ENCODE data around the gene GPR3.
A peak's percentile ranks its signal among the peaks of the same experiment; 100 is the strongest.
"Not testable (repeated sequence)": the region's sequence is repeated elsewhere in the genome, so short reads cannot be mapped to it uniquely, and the experiment has no call there.

The GPR3 gene

DNA sequence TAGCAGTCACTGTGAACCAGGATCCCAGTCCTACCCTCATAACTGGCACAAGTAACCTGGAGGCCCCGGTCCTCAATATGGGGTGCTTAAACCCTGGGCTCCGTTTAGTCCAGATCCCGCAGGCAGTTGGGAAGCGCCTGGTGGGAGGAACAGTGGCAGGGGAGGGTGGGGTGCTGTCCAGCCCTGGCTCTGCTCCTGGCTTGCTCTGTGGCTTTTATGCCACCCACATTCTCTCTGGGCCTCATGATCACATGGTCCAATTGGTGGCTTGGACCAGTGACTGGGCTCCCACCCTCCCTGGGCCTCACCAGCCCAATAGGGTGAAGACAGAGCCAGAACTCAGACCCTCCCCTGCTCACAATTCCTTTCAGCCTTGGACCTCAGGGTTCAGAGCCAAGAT, 12.2 kb upstream of the GPR3 start:
- DNase-seq: no peak

DNA sequence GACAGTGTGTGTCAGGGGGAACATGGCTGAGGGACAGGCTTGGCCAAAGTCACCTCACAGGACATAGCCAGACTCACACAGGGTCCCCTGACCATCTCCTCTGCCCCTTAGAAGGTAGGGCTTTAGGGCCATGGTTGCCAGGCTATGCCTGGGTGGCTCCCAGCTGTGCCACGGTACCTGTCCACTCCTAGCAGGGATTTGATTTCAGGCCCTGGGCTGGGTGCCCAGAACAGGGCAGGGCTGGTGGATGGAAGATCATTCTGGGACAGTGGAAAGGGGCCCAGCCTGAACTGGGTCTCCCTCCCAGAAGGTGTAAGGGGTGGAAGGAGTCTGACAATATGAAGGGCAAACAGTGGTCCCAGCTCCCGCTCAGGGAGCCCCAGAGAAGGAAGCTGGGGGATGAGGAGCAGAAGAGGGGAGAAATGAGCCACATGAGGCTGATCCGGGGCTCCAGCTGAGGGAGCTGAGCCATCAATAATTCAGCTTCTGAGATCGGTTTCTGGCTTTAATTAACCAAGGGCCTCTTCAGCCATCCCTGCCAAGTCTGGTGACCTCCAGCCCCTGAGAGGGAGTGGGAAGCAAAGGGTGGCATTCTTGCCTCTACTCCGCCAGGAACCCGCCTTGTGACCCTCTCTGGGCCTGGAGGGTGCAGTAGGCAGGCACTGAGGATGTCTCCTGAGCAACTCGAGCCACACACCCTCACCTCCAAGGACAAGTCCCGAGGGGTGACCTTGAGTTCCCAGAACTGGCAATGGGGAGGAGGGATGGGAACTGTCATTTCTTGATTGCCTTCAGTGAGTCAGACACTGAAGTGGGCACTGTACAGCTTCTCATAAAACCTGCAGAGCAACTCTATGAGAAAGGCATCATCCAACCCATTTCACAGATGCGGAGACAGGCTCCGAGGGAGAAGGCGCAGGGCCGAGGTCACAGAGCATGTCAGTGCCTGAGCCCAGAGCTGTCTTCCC, 11.4 kb upstream of the GPR3 start:
- DNase-seq: no peak

DNA sequence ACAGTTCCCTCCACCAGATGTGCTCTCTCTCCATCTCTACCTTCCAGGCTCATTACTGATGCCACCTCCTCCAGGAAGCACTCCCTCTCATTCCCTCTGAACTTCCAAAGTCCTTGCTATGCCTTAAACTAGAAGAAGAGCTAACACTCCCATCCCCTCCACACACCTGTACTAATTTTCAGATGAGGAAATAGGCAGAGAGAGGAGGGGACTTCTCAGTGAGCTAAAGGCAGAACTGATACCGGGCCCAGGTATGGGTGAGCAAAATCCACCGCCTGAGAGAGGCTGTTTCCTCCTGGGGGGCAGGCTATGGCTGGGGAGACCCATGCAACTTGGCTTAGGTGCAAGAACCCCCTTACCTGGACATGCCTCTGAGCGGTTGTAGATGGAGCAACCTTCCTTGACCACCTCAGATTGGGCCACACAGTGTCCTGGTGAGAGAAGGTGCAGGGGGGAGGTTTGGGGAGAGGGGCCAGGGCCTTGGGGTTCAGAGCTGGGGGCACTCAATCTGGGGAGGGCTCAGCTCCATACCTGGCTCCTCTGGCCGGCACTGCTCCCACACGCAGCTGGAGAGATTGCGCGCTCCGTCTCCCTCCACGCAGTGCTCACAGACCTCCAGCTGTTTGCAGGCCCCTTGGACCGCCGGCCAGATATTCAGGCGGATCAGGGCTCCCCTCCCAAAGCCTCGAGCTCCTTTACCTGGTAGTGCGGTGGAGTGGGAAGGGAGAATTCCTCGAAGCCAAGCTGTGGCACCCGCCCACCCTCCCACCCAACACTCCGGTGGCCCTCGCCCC, 10.3 kb upstream of the GPR3 start:
- DNase-seq: no peak

DNA sequence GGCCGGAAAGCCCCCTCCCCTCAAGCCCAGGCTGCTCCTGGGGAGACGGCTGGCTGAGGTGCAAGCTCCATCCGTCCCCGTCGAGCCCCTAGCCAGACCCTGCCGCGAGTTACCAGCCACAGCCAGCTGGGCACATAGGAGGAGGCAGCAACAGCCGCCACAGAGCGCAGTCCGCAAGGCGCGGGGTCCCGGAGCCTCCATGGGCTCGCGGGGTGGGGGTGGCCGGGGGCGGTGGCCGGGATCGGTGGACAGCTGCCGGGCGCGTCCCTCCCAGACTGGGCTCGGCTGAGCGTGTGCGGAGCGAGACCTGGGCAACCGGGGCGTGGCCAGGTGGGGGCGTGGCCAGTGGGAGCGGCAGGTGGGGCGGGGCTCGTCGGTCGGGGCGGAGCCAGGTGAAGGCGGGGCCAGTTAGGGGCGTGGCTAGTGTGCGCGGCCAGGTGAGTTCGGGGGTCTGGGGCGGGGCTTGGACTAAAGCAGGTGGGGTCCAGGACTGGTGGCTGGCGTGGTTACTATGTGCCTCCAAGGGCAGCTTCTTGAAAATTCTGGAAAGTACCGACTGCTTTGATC, 9.3 kb upstream of the GPR3 start, which contains the start of gene CD164L2:
Gene CD164L2, minus strand, starts transcription at position 295 of the 567 bp plus-strand sequence. Its CDS starts 94 bp downstream, at position 201.
- DNase-seq: peak; percentile 54

DNA sequence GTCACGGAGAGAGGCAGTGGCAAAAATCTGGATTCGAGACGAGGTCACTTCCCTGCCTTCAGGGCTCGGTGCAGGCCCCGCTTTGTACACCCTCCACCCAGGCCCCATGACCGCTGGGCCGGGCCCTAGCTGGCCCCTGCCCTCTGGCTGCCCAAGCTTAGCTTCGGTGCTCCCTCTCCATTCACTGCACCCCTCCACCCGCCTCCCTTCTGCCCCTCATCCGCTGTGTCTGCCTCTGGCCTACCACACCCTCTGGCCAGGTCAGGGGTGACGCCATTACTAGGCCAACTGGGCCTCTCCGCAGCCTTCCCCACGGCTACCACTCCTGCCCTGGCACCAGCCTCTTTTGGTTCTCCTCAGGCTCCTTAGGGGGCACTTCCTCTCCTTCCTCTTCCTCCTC, 8.8 kb upstream of the GPR3 start:
- DNase-seq: no peak

DNA sequence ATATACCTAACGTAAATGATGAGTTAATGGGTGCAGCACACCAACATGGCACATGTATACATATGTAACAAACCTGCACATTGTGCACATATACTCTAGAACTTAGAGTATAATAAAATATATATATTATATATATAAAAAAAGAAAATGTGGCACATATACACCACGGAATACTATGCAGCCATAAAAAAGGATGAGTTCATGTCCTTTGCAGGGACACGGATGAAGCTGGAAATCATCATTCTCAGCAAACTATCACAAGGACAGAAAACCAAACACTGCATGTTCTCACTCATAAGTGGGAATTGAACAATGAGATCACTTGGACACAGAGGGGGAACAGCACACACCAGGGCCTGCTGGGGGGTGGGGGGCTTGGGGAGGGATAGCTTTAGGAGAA, 7.6 kb upstream of the GPR3 start:
- not testable (repeated sequence) for DNase-seq

DNA sequence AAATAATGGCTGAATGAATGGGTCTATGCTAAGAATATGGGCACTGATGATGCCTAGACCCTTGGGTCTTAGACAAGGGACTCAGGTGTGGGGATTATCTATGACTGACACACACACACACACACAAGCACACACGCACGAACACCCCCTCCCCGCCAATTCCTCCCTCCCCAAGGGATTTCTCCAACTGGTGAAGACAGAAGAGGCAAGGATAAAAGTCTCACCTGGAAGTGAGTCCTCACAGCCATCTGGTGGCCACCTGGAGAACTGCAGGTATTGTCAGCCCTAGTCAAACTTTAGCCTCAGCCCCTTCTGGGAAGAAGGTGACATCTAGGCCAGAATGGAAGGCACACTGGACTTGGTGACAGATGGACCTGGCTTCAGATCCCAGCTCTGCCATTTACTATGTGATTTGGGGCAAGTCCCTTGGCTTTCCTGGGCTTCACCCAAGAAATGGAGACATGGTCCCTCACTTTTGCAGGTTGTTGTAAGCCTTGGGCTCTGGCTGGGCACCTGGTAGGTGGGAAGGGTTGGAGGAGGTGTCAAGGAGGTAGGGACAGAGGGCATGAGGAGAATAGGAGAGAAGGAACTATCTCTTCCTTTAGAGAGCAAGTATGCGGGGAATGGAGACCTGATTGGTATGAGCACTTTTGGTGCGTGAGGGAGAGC, 4.0 kb upstream of the GPR3 start:
- peak; percentile 31 for DNase-seq

DNA sequence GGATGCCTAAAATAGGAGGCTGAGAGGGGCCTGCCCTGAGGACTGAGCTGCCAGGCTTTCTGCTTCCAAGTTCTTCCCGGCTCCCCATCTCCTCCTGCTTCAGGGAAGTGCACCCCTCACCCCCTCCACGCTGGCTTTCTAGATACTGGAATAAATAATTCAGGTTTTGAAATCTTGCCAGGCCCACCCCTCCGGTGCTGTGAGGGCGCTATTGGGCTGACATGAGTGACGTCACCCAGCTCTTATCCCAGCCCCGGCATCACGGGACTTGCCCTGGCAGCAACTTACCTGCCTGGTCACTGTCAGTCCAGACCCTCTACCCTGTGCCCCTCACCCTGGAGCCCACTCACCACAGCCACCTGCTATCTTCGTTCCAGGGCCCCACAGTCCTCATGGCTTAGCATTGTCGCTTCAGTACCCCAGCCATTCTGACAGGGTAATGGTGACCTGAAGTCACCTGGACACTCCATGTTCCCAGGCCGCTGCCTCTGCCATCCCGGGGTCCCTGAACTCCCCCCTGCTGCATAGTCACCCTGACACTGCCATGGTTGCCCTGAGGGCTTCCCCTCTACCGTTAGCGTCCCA, 819 bp upstream of the GPR3 start:
- DNase-seq: peak; percentile 45

DNA sequence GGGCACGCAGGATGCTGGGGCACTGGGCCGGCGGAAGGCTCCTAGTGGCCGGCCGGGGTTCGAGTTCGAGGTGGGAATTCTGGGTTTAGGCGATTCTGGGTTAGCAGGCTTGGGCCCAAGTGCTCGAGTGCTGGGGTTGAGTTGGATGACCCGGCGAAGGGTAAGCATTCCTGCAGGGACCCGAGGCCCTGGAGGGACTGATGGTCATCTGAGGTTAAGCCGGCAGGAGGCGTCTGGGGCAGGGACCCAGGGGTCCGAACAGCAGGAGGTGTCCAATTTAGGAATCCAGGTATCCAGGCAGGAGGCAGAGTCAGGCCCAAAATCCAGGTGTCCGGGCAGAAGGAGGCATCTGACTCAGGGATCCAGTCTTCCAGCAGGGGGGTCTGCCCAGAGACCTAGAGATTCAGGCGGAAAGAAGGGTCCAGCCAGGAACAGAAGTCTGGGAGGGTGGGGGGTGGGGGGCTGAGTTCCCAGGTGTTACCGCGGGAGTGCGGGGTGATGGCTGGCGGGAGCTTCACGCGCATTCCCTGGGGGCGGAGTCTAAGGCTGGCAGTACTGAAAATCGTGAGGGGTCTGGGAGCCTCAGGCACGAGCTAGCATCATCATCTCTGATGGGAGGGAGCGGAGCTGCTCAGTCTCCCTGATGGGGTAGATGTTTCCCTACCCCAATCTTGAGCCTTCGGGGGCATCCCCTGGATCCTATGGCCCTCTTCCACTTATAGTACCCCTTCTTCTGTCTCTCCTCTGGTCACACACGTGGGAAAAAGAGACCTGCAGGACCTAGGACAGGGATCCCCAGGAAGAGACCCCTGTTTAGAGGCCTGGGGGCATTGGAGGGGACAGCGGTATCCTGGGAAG, 585 bp downstream of the GPR3 start:
- DNase-seq: no peak

DNA sequence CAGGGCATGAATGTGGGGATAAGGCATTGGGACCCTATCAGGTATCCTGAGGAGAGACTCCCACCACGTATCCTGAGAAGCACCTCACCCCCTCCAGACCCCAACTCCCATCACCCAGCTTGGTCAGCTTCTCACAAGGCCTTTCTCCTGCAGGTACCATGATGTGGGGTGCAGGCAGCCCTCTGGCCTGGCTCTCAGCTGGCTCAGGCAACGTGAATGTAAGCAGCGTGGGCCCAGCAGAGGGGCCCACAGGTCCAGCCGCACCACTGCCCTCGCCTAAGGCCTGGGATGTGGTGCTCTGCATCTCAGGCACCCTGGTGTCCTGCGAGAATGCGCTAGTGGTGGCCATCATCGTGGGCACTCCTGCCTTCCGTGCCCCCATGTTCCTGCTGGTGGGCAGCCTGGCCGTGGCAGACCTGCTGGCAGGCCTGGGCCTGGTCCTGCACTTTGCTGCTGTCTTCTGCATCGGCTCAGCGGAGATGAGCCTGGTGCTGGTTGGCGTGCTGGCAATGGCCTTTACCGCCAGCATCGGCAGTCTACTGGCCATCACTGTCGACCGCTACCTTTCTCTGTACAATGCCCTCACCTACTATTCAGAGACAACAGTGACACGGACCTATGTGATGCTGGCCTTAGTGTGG, 1.3 kb downstream of the GPR3 start:
- no peak for DNase-seq

DNA sequence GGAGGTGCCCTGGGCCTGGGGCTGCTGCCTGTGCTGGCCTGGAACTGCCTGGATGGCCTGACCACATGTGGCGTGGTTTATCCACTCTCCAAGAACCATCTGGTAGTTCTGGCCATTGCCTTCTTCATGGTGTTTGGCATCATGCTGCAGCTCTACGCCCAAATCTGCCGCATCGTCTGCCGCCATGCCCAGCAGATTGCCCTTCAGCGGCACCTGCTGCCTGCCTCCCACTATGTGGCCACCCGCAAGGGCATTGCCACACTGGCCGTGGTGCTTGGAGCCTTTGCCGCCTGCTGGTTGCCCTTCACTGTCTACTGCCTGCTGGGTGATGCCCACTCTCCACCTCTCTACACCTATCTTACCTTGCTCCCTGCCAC, 1.8 kb downstream of the GPR3 start:
- DNase-seq: no peak

DNA sequence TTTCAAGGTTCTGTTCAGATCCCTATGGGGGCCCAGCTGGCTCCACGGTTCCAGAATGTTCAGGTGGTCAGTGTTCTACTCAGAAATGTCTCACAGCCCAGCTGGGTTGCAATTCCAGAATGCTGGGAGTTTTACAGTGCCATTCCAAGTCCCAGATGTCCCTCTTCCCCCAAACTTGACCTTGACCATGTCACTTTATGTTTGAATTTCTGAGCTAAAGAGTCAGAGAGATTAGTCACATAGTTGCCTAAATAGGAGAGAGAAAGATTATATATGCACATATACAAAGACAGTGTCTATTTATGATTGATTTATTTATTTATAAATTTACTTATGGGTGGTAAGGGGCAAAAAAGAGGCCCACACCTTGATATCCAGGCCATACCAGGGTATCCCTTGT, 2.5 kb downstream of the GPR3 start:
- no peak for DNase-seq

DNA sequence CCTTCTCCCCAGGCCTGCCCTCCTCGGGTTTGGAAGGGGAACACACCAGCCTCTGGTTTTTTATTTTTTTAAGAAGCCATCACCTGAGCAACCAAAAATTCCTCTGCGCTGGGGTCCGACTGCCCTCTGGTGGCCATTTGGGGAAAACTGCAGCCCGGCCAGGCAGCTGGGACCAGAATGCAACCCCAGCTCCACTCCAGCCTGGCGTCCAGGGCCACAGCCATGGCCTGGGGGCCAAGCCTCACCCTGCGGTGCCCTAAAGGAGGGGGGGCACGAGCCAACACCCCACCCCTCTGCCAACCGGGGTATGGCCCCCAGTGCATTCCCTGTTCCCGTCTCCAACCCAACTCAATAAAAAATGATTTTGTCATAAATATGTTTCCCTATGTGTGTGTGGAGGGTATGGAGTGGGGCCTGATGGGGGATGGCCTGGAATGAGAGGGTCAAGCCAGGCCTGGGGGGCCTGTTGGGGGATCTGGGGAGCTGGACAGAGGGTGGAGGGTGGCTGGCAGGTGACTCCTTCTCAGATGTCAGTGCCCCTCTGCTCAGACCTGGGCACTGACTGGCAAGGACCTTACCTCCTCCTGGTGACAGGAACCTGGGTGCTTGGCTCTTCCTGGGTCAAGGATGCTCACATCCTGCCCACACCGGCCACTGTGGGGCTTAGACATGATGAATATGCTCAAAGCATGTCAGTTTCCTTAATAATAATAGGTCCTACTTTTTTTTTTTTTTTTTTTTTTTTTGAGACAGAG, 3.2 kb downstream of the GPR3 start:
- DNase-seq: peak; percentile 52

DNA sequence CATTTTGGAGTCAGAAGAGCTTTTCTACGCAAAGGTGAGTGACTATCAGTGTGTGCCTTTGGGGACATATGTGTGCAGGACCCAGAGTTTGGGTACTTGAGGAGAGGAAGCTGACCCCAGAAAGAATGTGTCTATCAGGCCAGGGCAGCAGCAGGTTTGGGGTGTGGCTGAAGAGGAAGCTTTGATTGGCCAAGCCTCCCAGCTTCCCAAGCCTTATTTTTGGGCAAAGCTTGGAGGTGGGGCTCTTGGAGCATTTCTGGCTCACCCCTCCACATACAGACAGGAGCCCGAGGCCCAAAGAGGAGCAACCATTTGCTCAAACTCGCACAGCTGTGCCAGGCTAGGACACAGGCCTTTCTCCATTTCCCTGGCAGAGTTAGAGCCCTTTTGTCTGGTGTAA, 4.7 kb downstream of the GPR3 start:
- no peak for DNase-seq

DNA sequence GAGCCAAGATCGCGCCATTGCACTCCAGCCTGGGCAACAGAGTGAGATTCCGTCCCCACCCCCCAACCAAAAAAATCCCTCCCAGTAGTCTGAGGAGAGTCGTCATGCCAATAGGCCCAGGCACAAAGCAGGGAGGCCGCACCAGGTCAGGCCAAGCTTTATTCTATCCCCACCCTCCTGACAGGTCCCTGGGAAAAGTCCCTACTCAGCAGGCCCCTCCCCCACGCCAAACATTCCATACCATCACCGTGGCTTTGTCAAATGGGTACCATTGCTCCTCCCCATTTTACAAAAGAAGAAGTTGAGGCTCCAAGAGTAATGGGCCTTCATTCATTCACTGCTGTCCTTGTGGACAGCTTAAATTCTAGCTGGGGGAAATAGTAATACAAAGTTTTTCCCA, 5.3 kb downstream of the GPR3 start:
- DNase-seq: no peak

DNA sequence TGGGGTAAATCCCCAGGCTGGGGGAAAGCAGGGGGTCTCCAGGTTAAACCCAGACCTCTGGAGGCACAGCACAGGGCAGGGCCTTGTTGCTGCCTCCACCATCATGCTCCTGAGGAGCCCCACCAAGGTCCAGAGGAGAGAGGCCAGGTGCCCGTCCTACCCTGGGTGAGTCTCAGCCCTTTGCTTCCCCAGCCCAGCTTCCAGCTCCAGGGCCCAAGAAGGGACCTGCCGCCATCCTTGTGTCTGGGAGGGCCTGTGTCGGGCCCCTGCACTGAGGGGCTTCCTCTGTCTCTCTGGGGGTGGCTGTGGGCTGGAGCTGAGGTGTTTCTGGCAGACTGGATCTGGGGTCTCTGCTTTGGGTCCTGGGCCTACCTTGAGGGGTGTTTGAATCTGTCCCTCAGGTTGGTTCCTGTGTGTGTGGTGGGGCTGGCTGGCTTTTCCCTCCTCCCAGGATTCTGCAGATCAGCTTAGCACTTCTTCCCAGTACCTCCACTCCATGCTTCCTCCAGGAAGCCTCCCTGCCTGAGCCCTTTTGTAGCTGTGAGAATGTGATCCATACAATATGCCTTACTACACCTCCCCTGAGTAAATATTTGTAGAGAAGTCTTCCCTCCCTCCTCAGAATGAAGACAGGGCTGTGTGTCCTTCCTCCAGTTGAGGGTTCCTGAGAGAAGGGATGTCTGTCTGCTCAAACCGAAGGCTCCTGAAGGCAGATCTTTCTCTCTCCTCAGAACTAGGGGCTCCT, 6.2 kb downstream of the GPR3 start:
- DNase-seq: no peak

DNA sequence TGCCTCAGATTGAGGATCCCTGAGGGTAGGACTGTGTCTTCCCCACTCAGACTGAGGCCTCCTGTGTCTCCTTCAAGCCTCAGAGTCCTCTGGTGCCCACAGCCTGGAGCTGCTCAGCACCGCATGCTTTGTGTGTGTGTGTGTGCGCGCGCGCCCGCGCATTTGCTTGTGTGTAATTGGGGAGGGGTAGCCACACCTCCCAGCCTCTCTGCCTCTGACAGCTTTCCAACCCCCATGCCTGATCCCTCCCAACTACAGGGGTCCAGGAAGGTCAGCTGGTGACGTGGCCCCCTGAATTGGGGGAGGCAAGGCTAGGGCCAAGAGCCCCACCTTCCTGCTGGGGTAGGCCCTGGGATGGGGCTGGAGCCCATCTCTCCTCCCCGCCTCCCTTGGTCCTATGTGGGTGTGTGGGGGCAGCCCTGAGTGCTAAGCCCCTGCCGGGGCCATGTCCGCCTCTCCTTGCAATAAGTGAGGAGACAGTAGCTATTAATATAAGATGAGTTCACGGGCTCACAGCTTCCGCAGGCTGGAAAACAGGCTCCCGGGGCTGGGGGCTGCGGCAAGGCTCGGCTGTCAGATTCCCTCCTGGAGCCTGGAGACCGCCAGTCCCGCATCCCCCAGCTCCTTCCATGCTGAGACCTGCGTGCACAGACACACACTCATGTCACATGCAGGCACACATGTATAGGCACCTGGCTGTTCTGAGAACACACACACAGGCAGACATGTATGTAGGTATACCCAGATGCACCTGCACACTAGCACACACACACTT, 7.0 kb downstream of the GPR3 start:
- DNase-seq: no peak

DNA sequence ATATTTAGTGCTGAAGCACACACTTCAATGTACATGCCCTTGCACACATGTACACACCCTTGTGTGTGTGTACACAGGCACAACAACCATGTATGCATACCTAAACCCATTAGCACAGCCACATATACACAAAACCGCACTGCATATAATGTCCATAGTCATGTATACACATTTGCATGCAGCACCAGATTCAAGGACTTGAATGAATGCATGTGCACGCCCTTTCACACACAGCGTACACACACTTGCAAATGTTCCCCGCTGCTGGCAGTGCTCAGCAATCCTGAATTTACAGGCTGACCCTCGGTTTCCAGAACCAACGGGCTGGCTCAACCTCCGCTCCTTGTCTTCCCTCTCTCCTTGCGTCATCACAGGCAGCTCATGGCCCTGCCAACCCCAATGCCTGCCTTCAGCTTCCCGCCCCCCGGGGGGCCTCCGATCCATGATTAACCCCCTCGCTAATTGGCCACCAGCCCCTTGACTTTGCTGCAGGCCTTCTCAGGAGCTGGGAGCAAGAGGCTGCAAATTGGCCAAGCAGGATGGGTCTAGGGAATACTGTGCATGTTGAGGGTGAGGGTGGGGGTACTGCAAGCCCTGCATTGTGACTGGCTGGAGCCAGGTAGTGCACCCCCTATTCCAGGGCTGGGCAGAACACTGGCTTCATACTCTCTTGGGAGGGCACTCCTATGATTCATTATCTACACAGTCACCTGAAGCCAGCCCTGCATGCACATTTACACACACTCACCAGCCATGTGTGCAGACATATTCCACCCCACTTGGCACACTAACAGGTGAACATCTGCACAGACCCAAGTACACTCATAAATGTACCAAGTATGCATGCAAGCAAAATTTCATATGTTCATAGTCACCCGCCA, 7.9 kb downstream of the GPR3 start:
- DNase-seq: no peak

Data from NCI-H2029 (cell line).